HuH-7 (cell line): Measurements from ENCODE around the gene HK3.

Experiments used
- DNase-seq: peaks from one replicate; pipeline ENCODE4 v3.0.0; 2011; ENCODE audit warnings: low spot score

The HK3 gene

GRCh38 chr5:176868731-176869130 lies 30.4 kb downstream of the HK3 start:
- no peak for DNase-seq

GRCh38 chr5:176868126-176868525 lies 31.0 kb downstream of the HK3 start:
- no peak for DNase-seq

GRCh38 chr5:176866707-176867310 lies 32.3 kb downstream of the HK3 start:
- DNase-seq: no peak

- no peak for DNase-seq
These were observed 33.2 kb downstream of the HK3 start for GRCh38 chr5:176865964-176866363.

- DNase-seq: no peak
These were observed 34.4 kb downstream of the HK3 start for GRCh38 chr5:176864755-176865154.

GRCh38 chr5:176863765-176864098 lies 35.4 kb downstream of the HK3 start:
- DNase-seq: no peak

- no peak for DNase-seq
These were observed 35.9 kb downstream of the HK3 start for GRCh38 chr5:176863041-176863764.

- no peak for DNase-seq
These were observed 36.7 kb downstream of the HK3 start for GRCh38 chr5:176862330-176862995.

- DNase-seq: no peak
These were observed 37.9 kb downstream of the HK3 start for GRCh38 chr5:176861276-176861675.

GRCh38 chr5:176860381-176860780 lies 38.8 kb downstream of the HK3 start:
- DNase-seq: no peak

- DNase-seq: no peak
These were observed 39.2 kb downstream of the HK3 start for GRCh38 chr5:176859916-176860315.

- no peak for DNase-seq
These were observed 41.3 kb downstream of the HK3 start for GRCh38 chr5:176857894-176858273.

- no peak for DNase-seq
These were observed 41.8 kb downstream of the HK3 start for GRCh38 chr5:176857216-176857893.

- no peak for DNase-seq
These were observed 42.4 kb downstream of the HK3 start for GRCh38 chr5:176856746-176857145.

- no peak for DNase-seq
These were observed 43.5 kb downstream of the HK3 start for GRCh38 chr5:176855598-176855997.

GRCh38 chr5:176854164-176854563 lies 45.0 kb downstream of the HK3 start:
- DNase-seq: no peak

GRCh38 chr5:176853151-176853778 lies 45.9 kb downstream of the HK3 start:
- no peak for DNase-seq

GRCh38 chr5:176851871-176852658 lies 47.1 kb downstream of the HK3 start:
- DNase-seq: no peak

GRCh38 chr5:176851380-176851779 lies 47.8 kb downstream of the HK3 start:
- DNase-seq: no peak

GRCh38 chr5:176850371-176851245 lies 48.5 kb downstream of the HK3 start:
- DNase-seq: no peak
